IPS DF 4.7 (cell line): ENCODE data around the gene USP1.
A peak's percentile ranks its signal among the peaks of the same experiment; 100 is the strongest.

Source experiments
- DNase-seq: peaks from one replicate; pipeline ENCODE4 v3.0.0-alpha.2; 2013; ENCODE audit warnings: low spot score; ENCODE audit errors: extremely low read depth

Gene USP1

GRCh38 chr1:62436466-62437272, at the start of gene USP1:
Gene USP1, plus strand, starts transcription at chr1:62437049. Its CDS starts 2,819 bp downstream, at chr1:62439868.
- peak; percentile 98 for DNase-seq

- no peak for DNase-seq
Observed at GRCh38 chr1:62389531-62389930, 47.3 kb upstream of the USP1 start.

- DNase-seq, result no peak
Observed at GRCh38 chr1:62390071-62390470, 46.8 kb upstream of the USP1 start.

- DNase-seq, result peak; percentile 30
Observed at GRCh38 chr1:62391369-62391971, 45.4 kb upstream of the USP1 start.

- no peak for DNase-seq
Observed at GRCh38 chr1:62392951-62393350, 43.9 kb upstream of the USP1 start.

- no peak for DNase-seq
Observed at GRCh38 chr1:62394646-62395045, 42.2 kb upstream of the USP1 start.

- no peak for DNase-seq
Observed at GRCh38 chr1:62395291-62395690, 41.6 kb upstream of the USP1 start.

- no peak for DNase-seq
Observed at GRCh38 chr1:62396871-62397270, 40.0 kb upstream of the USP1 start.

- DNase-seq, result no peak
Observed at GRCh38 chr1:62397301-62397700, 39.5 kb upstream of the USP1 start.

GRCh38 chr1:62398377-62398776, 38.5 kb upstream of the USP1 start:
- DNase-seq, result no peak

GRCh38 chr1:62401034-62401760, 35.7 kb upstream of the USP1 start:
- no peak for DNase-seq

- DNase-seq, result no peak
Observed at GRCh38 chr1:62405247-62405646, 31.6 kb upstream of the USP1 start.

GRCh38 chr1:62406576-62406975, 30.3 kb upstream of the USP1 start:
- DNase-seq, result no peak

- DNase-seq, result no peak
Observed at GRCh38 chr1:62407398-62408009, 29.3 kb upstream of the USP1 start.

GRCh38 chr1:62415687-62416086, 21.2 kb upstream of the USP1 start:
- DNase-seq, result no peak

- DNase-seq, result no peak
Observed at GRCh38 chr1:62417351-62417999, 19.4 kb upstream of the USP1 start.

GRCh38 chr1:62420214-62420613, 16.6 kb upstream of the USP1 start:
- DNase-seq, result no peak

- DNase-seq, result no peak
Observed at GRCh38 chr1:62423580-62424242, 13.1 kb upstream of the USP1 start.

GRCh38 chr1:62424411-62424810, 12.4 kb upstream of the USP1 start:
- DNase-seq, result no peak

GRCh38 chr1:62425041-62425440, 11.8 kb upstream of the USP1 start:
- no peak for DNase-seq

GRCh38 chr1:62426237-62426636, 10.6 kb upstream of the USP1 start:
- DNase-seq, result no peak
